GM12878 (cell line): ENCODE data around the gene CHPF2. TPM values are rescaled to one million over a fixed set of nuclear protein-coding genes. Genes with fewer than 3 reads are reported as not detected.

Experiments used
- ATAC-seq: fragments of 200-7000 bp; cut with Tn5 transposase; 3 replicates; pipeline ENCODE4 v1.9.1; 2020; ENCODE audit warnings: mild to moderate bottlenecking, moderate library complexity
- BruUV-seq: library from RNA; stranded (reverse); fragments of 400-500 nt; replicated peaks from 2 replicates; lab custom pipeline; 2021; lab: Mats Ljungman, UMichigan
- CTCF ChIA-PET: fragments of 300-600 bp; sonication (Branson Sonifier 250); formaldehyde crosslinking; extraction: SDS; loops from one replicate; lab custom pipeline; 2021; ENCODE audit warnings: inconsistent platforms; lab: Yijun Ruan, JAX
- POLR2A ChIA-PET: fragments of 350-600 bp; formaldehyde crosslinking; extraction: SDS; loops from one replicate; lab custom pipeline; 2021; ENCODE audit warnings: inconsistent platforms; lab: Charles Lee
- RAD21 ChIA-PET: fragments of 300-600 bp; sonication (Branson Sonifier 250); formaldehyde crosslinking; loops from one replicate; lab custom pipeline; 2023; ENCODE audit warnings: antibody characterized with exemption; ENCODE audit not compliant: unreplicated experiment; lab: Charles Lee
- SMC1A ChIA-PET: fragments of 300-600 bp; sonication (Branson Sonifier 250); formaldehyde crosslinking; loops from one replicate; lab custom pipeline; 2023; ENCODE audit not compliant: unreplicated experiment, uncharacterized antibody; lab: Charles Lee
- DNase-seq: peaks from one replicate; pipeline ENCODE4 v3.0.0-alpha.2; 2011; ENCODE audit warnings: low read depth, low spot score
- FAIRE-seq: peaks from 3 replicates; lab custom pipeline; 2011; peaks lifted over from hg19 to GRCh38; lab: Jason Lieb, UNC
- H2AFZ ChIP-seq: 2 replicates; pipeline ENCODE4 v1.6.0; 2011; ENCODE audit warnings: low read depth, low read length, control low read depth; ENCODE audit not compliant: control insufficient read depth
- H3K27ac ChIP-seq: 2 replicates; pipeline ENCODE4 v1.5.1; 2011; ENCODE audit warnings: control low read depth; ENCODE audit not compliant: control insufficient read depth, insufficient read depth
- H3K27me3 ChIP-seq, 2 experiments: replicated peaks in 1 of 2; 2 replicates each; pipeline versions ENCODE4 v1.6.0 to v1.6.1; 2011; ENCODE audit warnings: low read length in 1 of 2; ENCODE audit not compliant: control insufficient read depth in 2 of 2, insufficient read depth in 2 of 2
- H3K36me3 ChIP-seq, 2 experiments: 2 replicates each; pipeline ENCODE4 v1.5.1; 2011; ENCODE audit warnings: low read length in 1 of 2; ENCODE audit not compliant: control insufficient read depth in 2 of 2, insufficient read depth in 2 of 2
- H3K4me1 ChIP-seq: 2 replicates; pipeline ENCODE4 v1.6.1; 2011; ENCODE audit warnings: mild to moderate bottlenecking, low read length, moderate library complexity, mixed read lengths; ENCODE audit not compliant: control insufficient read depth, insufficient read depth
- H3K4me2 ChIP-seq: 2 replicates; pipeline ENCODE4 v1.6.0; 2011; ENCODE audit warnings: control low read depth; ENCODE audit not compliant: control insufficient read depth, insufficient read depth
- H3K4me3 ChIP-seq: fragments of 200-600 bp; sonication (generic); 2 replicates; pipeline ENCODE4 v1.5.1; 2016
- H3K79me2 ChIP-seq: 2 replicates; pipeline ENCODE4 v1.6.0; 2011; ENCODE audit warnings: low read length; ENCODE audit not compliant: control insufficient read depth, insufficient read depth
- H3K9ac ChIP-seq: 2 replicates; pipeline ENCODE4 v1.8.0; 2011; ENCODE audit warnings: low read length, control low read depth, mixed read lengths; ENCODE audit not compliant: control insufficient read depth, insufficient read depth
- H3K9me3 ChIP-seq: replicated peaks from 3 replicates; pipeline ENCODE4 v1.5.1; 2011; ENCODE audit warnings: mild to moderate bottlenecking, low read length; ENCODE audit not compliant: control insufficient read depth, insufficient read depth
- H4K20me1 ChIP-seq: 2 replicates; pipeline ENCODE4 v1.6.0; 2011; ENCODE audit not compliant: control insufficient read depth, insufficient read depth
- CHD2 ChIP-seq: IDR thresholded peaks from 2 replicates; pipeline ENCODE4 v1.6.1; 2011; ENCODE audit warnings: low read depth, low read length, improper control_type of control experiment, borderline replicate concordance
- EP300 ChIP-seq, 2 experiments: fragments of 150-350 bp in 1 of 2; IDR thresholded peaks; 2 replicates each; pipeline ENCODE4 v1.6.1; 2011 to 2012; ENCODE audit warnings: low read depth in 2 of 2, low read length in 2 of 2, borderline replicate concordance in 1 of 2, improper control_type of control experiment in 1 of 2, inconsistent platforms in 1 of 2; ENCODE audit not compliant: control insufficient read depth in 1 of 2
- ETV6 ChIP-seq, 2 experiments: fragments of 450-650 bp in 1 of 2; IDR thresholded peaks in 1 of 2; conservative IDR thresholded peaks in 1 of 2; 2 replicates each; pipeline ENCODE4 v1.6.1; 2014; ENCODE audit warnings: antibody characterized with exemption in 1 of 2, borderline replicate concordance in 1 of 2, low read depth in 1 of 2, mild to moderate bottlenecking in 1 of 2, moderate library complexity in 1 of 2
- EZH2 ChIP-seq: IDR thresholded peaks from 2 replicates; pipeline ENCODE4 v1.6.1; 2012; ENCODE audit warnings: low read depth, mild to moderate bottlenecking, control low read depth, inconsistent platforms, low read length, borderline replicate concordance; ENCODE audit not compliant: control insufficient read depth
- KAT2A ChIP-seq: conservative IDR thresholded peaks from 2 replicates; pipeline ENCODE4 v1.6.1; 2011; ENCODE audit warnings: low read depth, low read length; ENCODE audit not compliant: control insufficient read depth
- KLF5 ChIP-seq: fragments of 450-650 bp; IDR thresholded peaks from 2 replicates; pipeline ENCODE4 v1.6.1; 2014; ENCODE audit warnings: mild to moderate bottlenecking; ENCODE audit not compliant: partially characterized antibody
- MEF2A ChIP-seq: IDR thresholded peaks from 2 replicates; pipeline ENCODE4 v1.6.1; 2011; ENCODE audit warnings: low read depth, mild to moderate bottlenecking, low read length, moderate library complexity; ENCODE audit not compliant: insufficient read depth
- POU2F2 ChIP-seq: IDR thresholded peaks from 3 replicates; pipeline ENCODE4 v1.6.1; 2011; ENCODE audit warnings: low read depth, mild to moderate bottlenecking, low read length, borderline replicate concordance
- SREBF2 ChIP-seq: IDR thresholded peaks from 2 replicates; pipeline ENCODE4 v1.6.1; 2012; ENCODE audit warnings: mild to moderate bottlenecking, low read length
- SRF ChIP-seq, 2 experiments: IDR thresholded peaks; 2 replicates each; pipeline ENCODE4 v1.6.1; 2011; ENCODE audit warnings: low read depth in 2 of 2, low read length in 2 of 2, mild to moderate bottlenecking in 1 of 2, moderate library complexity in 1 of 2
- STAT3 ChIP-seq: IDR thresholded peaks from 2 replicates; pipeline ENCODE4 v1.6.1; 2011; ENCODE audit warnings: low read depth, low read length, improper control_type of control experiment
- ZNF24 ChIP-seq: fragments of 450-650 bp; IDR thresholded peaks from 2 replicates; pipeline ENCODE4 v1.6.1; 2017; ENCODE audit warnings: antibody characterized with exemption, mild to moderate bottlenecking
- WGBS: methylation state at CpG from one replicate; pipeline ENCODE4 v1.1.6; 2016; ENCODE audit warnings: low lambda C conversion rate; ENCODE audit not compliant: insufficient replicate concordance, insufficient coverage; ENCODE audit errors: missing lambda C conversion rate; 5-methylcytosine and 5-hydroxymethylcytosine counted together
- in situ Hi-C: fragments of 300-500 bp; cut with MboI; formaldehyde crosslinking; loops from 9 replicates; pipeline ENCODE4 v1.14.3; 2018; ENCODE audit warnings: mixed read lengths
- intact Hi-C: fragments of 100-400 bp; cut with micrococcal nuclease; formaldehyde crosslinking; loops from one replicate; pipeline ENCODE4 v1.14.2; 2022; ENCODE audit not compliant: unreplicated experiment
- polyA plus RNA-seq, 11 experiments: library from polyadenylated mRNA; depleted of rRNA in 4 of 11; unstranded in 6 of 11; stranded (reverse) in 5 of 11; fragments of >200 nt; fragmentation: Nextera tagmentation in 4 of 11; fragmentation: Illumina TruSeq in 1 of 11; extraction: Ambion mirVana in 4 of 11; extraction: Trizol in 1 of 11; gene quantifications; 1 replicate in 1 of 11; 2 replicates in 10 of 11; pipeline versions ENCODE4 v1.2.1 to v1.2.3, GENCODE V29; 2011 to 2016; ENCODE audit warnings: inconsistent platforms in 2 of 11, missing spikeins in 2 of 11, low read depth in 1 of 11
- total RNA-seq, 4 experiments: library from RNA; depleted of rRNA in 3 of 4; stranded (reverse); fragments of >200 nt in 3 of 4; fragmentation: Illumina TruSeq in 1 of 4; extraction: Trizol in 1 of 4; gene quantifications; 2 replicates each; pipeline versions ENCODE4 v1.2.1 to v1.2.3, GENCODE V29; 2013 to 2021
- TF ChIP-seq, protein P1 (sequence below): fragments of 450-650 bp; IDR thresholded peaks from 2 replicates; pipeline ENCODE4 v1.6.1; 2017; ENCODE audit warnings: mild to moderate bottlenecking, moderate library complexity

CHPF2 gene
- total and polyA plus RNA-seq, 10 of the 15 experiments (the other 5 are each of a cell fraction or from before 2014, with no cell fraction given) = 0.23 to 33.1 (median 11.5) TPM

DNA sequence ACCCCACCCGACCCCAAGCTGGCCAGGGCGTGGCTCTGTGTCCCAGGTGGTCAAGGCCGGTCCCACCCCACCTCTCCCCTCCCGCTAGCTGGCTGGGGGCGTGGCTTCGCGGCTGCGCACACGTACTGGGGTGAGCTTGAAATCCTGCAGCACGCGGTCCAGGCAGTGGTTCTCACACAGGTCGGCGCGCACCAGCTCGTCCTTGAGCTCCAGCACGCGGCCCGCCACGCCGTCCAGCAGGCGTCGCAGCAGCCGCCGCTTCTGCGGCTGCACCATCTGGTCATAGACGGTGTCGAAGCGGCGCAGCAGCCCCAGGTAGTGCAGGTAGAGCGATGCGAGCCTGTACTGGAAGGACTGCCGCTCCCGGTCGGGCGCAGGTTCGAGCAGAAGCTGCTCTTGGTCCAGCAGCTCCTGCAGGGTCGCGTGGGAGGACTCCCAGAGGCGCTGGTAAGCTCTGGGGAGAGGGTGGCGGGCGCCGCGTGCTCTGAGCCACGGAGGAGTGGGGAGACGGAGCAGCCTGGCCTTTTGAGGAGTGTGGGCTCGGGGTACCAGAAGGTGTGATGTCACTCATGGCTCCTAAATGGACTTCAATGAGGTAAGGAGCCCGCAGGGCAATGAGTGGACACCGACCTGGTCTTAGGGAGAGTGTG lies 27.8 kb upstream of the CHPF2 start:
- Histone ChIP-seq H3K4me2 (no peak overlapping the region), H3K79me2 (no peaks in the 10 kb centered on the region), H3K9ac (no peak overlapping the region), H3K4me3 (no peak overlapping the region), H3K36me3 (no peaks in the 10 kb centered on the region)
- WGBS = 43% methylated on average over 47 of the region's 48 CpGs
- CTCF ChIA-PET = interaction anchor here (1.7 kb wide), 1 partner anchor 40 kb away, joined by 5 read pairs; no protein-coding TSS in a partner anchor
- TF ChIP-seq CHD2 (no peak), ZNF24 (no peak), SRF (IDR thresholded peaks at IDR 0.05; ENCODE audit: low read depth in 2 of 2, low read length in 2 of 2) (no peak), KLF5 (no peak), EZH2 (no peak), KAT2A (no peak), SREBF2 (no peak), EP300 (IDR thresholded peaks at IDR 0.05; ENCODE audit: borderline replicate concordance in 1 of 2, control insufficient read depth in 1 of 2, low read depth in 2 of 2, low read length in 2 of 2) (no peak), MEF2A (no peak), ETV6 (conservative IDR thresholded peaks at IDR 0.05 in 1 of 2, IDR thresholded peaks at IDR 0.05 in 1 of 2; ENCODE audit: borderline replicate concordance in 1 of 2, low read depth in 1 of 2) (no peak), STAT3 (no peak), POU2F2 (no peak)
- TF ChIP-seq, protein P1, sequence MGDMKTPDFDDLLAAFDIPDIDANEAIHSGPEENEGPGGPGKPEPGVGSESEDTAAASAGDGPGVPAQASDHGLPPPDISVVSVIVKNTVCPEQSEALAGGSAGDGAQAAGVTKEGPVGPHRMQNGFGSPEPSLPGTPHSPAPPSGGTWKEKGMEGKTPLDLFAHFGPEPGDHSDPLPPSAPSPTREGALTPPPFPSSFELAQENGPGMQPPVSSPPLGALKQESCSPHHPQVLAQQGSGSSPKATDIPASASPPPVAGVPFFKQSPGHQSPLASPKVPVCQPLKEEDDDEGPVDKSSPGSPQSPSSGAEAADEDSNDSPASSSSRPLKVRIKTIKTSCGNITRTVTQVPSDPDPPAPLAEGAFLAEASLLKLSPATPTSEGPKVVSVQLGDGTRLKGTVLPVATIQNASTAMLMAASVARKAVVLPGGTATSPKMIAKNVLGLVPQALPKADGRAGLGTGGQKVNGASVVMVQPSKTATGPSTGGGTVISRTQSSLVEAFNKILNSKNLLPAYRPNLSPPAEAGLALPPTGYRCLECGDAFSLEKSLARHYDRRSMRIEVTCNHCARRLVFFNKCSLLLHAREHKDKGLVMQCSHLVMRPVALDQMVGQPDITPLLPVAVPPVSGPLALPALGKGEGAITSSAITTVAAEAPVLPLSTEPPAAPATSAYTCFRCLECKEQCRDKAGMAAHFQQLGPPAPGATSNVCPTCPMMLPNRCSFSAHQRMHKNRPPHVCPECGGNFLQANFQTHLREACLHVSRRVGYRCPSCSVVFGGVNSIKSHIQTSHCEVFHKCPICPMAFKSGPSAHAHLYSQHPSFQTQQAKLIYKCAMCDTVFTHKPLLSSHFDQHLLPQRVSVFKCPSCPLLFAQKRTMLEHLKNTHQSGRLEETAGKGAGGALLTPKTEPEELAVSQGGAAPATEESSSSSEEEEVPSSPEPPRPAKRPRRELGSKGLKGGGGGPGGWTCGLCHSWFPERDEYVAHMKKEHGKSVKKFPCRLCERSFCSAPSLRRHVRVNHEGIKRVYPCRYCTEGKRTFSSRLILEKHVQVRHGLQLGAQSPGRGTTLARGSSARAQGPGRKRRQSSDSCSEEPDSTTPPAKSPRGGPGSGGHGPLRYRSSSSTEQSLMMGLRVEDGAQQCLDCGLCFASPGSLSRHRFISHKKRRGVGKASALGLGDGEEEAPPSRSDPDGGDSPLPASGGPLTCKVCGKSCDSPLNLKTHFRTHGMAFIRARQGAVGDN = no peak
- TF ChIP-seq, all 136 proteins: peak for 0
- ATAC-seq = no peak
- Histone ChIP-seq H2AFZ (no peak overlapping the region), H3K4me1 (no peaks in the 10 kb centered on the region), H3K27ac (no peak overlapping the region), H3K27me3 (peaks cover 1 to 2% of the 10 kb centered on the region in 2 experiments; a peak in 3 of 4 replicates), H3K9me3 (no peaks in the 10 kb centered on the region), H4K20me1 (no peaks in the 10 kb centered on the region)
- in situ Hi-C loops (no loop called here), intact Hi-C loops (no loop called here)
- ChIA-PET RAD21 (no interaction called here), POLR2A (no interaction called here), SMC1A (no interaction called here)
- DNase-seq = no peak
- FAIRE-seq = no peak
- no TSS peak for BruUV-seq
